ENCODE results near the gene SLC16A3.
A peak's percentile ranks its signal among the peaks of the same experiment; 100 is the strongest.
"Not testable (repeated sequence)": the region's sequence is repeated elsewhere in the genome, so short reads cannot be mapped to it uniquely, and the experiment has no call there.

SLC16A3 gene

DNA sequence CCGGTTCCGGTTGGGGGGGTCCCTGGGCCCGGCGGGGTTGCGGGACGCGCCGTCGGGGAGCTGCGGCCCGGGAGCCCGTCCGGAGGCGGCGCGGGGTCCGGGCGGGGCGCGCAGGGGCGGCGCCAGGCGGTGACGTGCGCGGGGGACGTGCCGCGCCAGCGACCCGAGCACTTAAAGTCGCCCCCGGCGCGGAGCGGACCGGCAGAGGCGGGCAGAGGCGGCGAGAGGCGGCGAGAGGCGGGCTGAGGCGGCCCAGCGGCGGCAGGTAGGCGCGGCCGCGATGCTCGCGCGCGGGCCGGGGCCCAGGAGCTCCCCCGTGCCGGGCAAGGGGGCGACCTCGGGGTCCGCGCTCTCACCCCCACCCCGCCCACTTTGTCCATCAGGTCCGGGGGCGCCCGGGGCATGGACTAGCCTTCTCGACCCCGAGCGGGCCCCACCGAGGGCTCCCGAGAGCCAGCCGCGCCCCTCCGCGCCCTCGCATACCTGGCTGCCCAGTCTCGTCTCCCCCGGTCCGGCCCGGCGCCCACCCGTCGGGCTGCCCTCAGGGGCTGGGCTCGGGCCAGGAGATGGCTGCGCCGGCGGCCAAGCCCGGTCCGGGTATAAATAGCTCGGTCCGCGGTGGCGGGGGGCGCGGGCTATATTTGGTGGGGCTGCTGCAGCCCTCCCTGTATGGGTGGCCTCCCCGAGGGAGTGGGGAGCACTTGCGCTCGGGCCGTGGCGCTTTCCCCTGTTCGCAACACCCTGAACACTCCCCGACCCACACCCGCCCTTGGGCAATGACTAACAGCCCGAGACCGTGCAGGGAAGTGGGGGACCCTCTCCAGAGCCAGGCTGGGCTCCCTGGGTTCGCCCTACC lies at the start of gene SLC16A3:
Gene SLC16A3, plus strand, starts transcription at position 201 of the 856 bp plus-strand sequence. CDS start 6,967 bp downstream, outside the sequence.
- DNase-seq: peak; percentile 79

DNA sequence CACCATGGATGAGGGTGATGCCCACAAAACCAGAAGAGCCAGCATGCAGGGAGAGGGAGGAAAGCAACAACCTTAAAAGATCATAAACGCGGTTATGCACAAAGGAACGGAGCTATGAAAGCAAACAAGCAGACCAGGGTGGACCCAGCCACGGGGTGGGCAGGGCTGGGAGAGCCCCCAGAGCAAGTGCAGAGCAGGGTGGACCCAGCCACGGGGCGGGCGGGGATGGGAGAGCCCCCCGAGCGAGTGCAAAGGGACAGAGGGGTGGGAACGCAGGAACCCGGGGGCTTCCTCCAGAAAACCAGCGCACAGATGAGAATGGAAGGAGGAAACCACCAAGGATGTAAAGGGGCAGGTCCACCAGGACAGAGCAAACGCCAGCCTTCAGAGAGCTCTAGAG lies 49.4 kb upstream of the SLC16A3 start:
- DNase-seq: no peak

GRCh38 chr17:82179946-82180475 lies 48.8 kb upstream of the SLC16A3 start:
- DNase-seq: no peak

DNA sequence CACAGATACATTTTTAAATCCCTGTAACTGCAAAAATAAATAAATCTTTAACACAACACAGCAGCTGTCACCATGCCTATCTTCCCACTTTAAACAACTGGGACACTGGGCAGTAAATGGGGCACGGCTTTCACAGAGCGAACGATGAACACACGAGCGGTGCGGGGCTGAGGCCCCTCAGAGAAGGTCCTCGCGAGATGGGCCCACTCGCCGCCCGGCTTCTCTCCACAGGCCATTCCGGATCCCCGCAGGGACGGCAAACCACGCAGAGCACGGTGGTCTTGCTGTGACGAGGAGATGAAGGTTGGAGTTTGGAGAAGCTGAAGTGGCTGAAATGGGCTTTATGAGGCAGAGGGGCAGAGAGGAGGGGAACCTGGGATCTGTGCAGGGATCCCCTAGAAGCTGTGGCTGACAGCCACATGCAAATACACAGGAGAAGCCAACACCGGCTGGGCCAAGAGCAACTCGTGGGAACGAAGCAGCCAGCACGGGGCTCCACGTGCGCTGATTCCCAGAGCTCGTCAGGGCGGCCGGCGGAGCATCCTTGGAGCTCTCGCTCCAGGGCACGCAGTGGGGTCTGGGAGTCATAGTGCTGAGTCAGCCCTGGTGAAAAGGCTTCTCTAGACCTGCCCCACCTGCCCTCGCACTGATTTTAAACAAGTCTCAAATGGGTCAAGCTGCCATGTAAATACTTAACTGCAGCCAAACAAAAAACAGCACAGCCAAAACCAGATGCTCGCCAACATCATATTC lies 47.9 kb upstream of the SLC16A3 start:
- no peak for DNase-seq

DNA sequence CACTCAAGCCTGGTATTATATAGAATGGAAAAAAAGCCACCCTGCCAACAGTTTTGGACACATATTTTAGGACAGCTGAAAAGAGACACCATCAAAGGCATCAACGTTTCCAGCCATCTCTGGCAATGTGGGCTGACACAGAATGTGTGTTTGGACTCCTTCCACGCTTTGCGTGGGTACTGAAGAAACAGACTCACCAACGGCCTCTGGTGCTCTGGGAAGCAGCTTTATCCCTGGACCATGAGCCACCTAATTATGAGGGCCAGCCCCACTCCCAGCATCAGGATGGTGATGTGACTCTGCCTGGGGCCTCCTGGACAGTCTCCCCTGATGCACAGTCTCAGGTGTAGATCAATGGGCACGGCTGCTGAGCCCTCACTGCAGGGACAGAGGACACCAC lies 44.1 kb upstream of the SLC16A3 start:
- DNase-seq: no peak

DNA sequence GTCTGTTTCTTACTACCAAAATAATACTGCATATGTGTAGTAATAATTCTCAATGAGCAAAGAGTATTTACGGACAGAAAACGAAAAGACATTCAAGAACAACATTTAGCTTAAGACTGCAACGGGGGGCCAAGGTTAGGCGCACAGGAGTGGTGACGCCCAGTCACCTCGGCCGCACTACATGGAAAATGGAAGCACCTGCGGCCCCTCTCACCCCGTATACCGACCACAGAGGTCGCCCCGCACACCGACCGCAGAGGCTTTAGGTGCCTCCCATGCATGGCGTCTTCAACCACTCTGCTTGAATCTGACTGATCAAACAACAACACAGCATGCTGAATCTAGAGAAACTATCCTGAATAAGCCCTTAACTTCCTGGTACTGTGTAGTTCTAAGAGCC lies 42.6 kb upstream of the SLC16A3 start:
- no peak for DNase-seq

DNA sequence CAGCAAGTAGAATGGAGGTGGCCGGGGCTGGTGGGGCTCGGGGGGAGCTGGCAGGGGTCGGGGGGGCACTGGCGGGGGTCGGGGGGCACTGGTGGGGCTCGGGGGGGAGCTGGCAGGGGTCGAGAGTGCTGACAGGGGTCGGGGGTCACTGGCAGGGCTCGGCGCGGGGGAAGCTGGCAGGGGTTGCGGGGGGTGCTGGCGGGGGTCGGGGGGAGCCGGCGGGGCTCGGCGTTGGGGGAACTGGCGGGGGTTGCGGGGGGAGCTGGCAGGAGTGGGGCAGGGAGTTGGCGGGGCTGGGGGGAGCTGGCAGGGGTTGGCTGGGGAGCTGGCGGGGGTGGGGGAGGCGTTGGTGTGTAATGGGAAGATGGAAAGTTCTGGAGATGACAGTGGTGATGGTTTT lies 41.3 kb upstream of the SLC16A3 start:
- no peak for DNase-seq

DNA sequence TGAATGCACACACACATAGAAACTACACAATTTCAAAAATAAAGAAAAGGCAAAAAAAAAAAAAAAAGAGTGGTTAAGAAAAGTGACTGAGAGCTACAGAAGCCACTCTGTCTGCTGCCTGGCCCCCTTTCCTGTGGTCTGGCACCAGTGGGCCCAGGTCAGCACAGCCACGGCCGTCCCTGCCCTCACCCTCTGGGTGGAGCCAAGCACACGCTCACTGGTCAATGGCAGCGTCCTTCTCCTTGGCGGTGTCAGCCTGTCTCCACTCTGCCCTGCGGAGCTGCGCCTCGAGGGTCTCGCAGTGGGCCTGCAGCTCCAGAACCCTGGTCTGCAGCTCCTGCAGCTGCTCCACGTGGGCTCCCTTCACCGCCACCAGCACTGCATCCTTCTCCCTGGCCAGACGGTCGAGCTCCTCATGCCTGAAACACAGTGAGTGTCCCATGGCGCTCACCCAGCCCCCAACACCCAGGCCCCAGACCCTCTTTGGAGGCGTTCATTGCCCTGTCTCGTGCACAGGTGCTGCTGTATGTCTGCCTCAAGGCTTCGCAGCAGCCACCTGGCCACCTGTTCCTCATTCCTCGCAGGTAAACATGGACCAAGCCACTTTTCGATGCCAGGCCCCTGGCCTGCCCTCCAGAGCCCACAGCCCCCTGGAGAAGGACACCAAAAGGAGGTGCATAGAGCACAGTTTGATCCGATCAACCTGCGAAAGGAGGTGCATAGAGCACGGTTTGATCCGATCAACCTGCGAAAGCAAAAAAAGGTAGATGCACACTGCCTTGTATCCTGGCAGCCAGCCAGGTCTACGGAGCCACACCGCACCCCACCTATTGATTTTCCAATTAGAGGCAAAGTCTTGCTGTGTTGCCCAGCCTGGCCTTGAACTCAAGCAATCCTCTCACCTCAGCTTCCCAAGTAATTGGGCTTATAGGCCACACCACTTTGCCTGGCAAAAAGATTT lies 40.6 kb upstream of the SLC16A3 start:
- peak; percentile 52 for DNase-seq

- DNase-seq: not testable (repeated sequence)
These were observed 35.8 kb upstream of the SLC16A3 start for GRCh38 chr17:82193050-82193449.

GRCh38 chr17:82193520-82194220 lies 35.2 kb upstream of the SLC16A3 start:
- DNase-seq: no peak

DNA sequence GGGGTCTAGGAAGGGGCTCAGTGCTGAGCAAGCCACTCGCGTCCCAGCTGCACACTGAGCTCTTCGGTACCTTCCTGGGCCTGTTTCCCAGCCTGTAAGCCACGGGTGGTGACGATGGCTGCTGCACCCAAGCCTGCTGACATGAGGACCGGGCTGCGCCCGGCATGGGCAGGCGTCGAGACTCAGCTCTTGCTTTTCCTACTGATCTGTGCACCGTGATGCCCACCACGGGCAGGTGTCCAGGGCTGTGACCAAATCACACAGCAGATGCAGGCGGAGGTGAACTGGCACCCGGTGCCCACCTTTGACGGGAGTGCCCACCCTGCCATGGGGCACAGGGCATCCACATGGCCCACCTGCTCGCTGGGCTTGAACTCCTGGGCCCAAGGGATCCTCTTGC lies 34.1 kb upstream of the SLC16A3 start:
- DNase-seq: no peak

DNA sequence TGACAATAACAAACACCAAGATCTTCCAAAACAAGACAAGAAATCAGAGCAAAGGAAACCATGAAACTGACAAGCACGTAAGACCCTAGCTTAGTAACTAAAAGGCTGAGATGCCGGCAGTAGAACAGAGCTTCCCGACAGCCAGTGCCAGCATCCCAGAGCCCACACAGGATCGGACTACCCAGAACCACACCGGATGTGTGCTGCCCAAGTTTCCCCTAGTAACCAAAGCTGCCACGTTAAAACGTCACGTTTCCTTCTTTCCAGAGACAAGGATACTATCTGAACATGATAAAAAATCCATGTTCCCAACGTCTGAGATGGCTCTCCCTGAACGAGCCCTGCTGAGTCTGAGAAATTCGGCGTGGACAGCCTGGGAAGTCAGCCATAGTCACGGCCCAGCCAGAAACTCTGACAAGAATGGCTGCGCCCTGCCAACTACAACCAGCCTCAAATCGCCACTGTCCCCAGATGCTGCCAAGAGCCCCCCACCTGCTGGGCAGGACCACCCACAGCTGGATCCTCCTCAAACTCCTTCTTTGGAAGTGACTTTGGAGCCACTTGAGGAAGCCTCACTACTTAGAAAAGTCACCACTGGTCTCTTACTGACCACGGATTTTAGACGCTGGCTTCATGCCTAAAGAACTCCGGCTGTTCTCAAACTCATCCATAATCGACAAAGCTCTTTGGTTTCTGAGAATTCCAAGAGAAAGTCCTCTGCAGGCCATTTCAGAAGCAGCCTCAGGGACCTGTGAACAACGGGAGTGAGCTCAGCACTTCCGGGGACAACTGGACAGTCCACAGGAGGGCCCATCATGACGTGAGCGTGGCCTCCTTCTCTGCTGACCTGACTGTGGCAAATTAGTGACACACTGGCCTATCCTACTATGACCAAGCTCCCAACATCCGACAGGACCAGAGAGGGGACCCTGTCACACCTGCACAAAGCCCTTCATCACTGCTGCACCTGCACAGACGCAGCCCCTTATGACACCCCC lies 32.9 kb upstream of the SLC16A3 start:
- no peak for DNase-seq

GRCh38 chr17:82198092-82198491 lies 30.8 kb upstream of the SLC16A3 start:
- no peak for DNase-seq

GRCh38 chr17:82199496-82199895 lies 29.3 kb upstream of the SLC16A3 start:
- no peak for DNase-seq

- DNase-seq: no peak
These were observed 28.7 kb upstream of the SLC16A3 start for GRCh38 chr17:82200135-82200534.

GRCh38 chr17:82200743-82201497 lies 27.9 kb upstream of the SLC16A3 start:
- DNase-seq: peak; percentile 24

- DNase-seq: peak; percentile 80
These were observed 27.3 kb upstream of the SLC16A3 start for GRCh38 chr17:82201498-82201910.

GRCh38 chr17:82202981-82203380 lies 25.9 kb upstream of the SLC16A3 start:
- no peak for DNase-seq

DNA sequence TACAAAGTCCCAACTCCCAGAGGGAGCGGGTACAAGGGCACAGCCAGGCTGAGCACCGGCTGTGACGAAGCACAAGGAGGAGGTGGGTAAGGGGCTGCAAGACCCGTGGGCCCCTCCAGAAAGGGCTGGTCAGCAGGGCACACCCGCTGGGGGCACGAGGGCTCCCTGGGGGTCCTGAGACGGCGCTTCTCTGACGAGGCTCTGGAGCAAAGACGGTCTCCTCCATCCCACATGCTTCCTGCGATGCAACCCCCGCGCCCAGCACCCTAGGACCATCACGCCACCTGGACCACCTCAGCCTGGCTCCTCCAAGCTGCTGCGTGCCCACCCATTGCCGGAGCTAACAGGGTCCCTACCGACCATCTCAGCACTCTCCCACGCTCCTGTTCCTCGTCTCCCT lies 24.9 kb upstream of the SLC16A3 start:
- DNase-seq: no peak
